HEK293 (cell line): Measurements from ENCODE around the gene USP46.

ENCODE experiments used
- CTCF ChIA-PET: fragments of 350-600 bp; formaldehyde crosslinking; extraction: SDS; loops from one replicate; lab custom pipeline; 2021; ENCODE audit warnings: antibody characterized with exemption; lab: Yijun Ruan, JAX
- POLR2A ChIA-PET: fragments of 300-600 bp; formaldehyde crosslinking; extraction: SDS; loops from one replicate; lab custom pipeline; 2020; ENCODE audit warnings: antibody characterized with exemption, inconsistent platforms; lab: Yijun Ruan, JAX
- H3K27ac ChIP-seq: fragments of 200-500 bp; sonication (Bioruptor generic); 2 replicates; pipeline ENCODE4 v1.5.1; 2014; ENCODE audit warnings: low read depth, low read length, control low read depth, inconsistent platforms; ENCODE audit errors: extremely low read depth
- H3K36me3 ChIP-seq, 2 experiments: fragments of 200-500 bp in 1 of 2; sonication (Bioruptor generic) in 1 of 2; 1 replicate in 1 of 2; 2 replicates in 1 of 2; pipeline ENCODE4 v1.5.1; 2014 to 2017; ENCODE audit warnings: inconsistent platforms in 2 of 2, low read length in 2 of 2; ENCODE audit not compliant: control insufficient read depth in 2 of 2, insufficient read depth in 1 of 2
- H3K4me1 ChIP-seq: fragments of 200-500 bp; sonication (Bioruptor generic); 2 replicates; pipeline ENCODE4 v1.5.1; 2014; ENCODE audit warnings: mild to moderate bottlenecking, low read length, inconsistent platforms; ENCODE audit not compliant: control insufficient read depth, insufficient read depth
- H3K4me3 ChIP-seq: 2 replicates; pipeline ENCODE4 v1.5.1; 2011; ENCODE audit warnings: low read depth, mild to moderate bottlenecking, control low read depth, low read length, moderate library complexity
- H3K9me3 ChIP-seq: fragments of 200-500 bp; sonication (Bioruptor generic); 2 replicates; pipeline ENCODE4 v1.5.1; 2014; ENCODE audit warnings: low read depth, low read length, inconsistent platforms; ENCODE audit not compliant: control insufficient read depth, insufficient read depth
- ELK4 ChIP-seq: IDR thresholded peaks from 2 replicates; pipeline ENCODE4 v1.6.1; 2011; ENCODE audit warnings: mild to moderate bottlenecking, low read depth, low read length, borderline replicate concordance
- GLIS2 ChIP-seq: fragments of 450-650 bp; formaldehyde crosslinking; IDR thresholded peaks from 2 replicates; pipeline ENCODE4 v1.5.1; 2016; ENCODE audit warnings: missing biosample characterization, missing genetic modification characterization
- HIC1 ChIP-seq: fragments of 450-650 bp; formaldehyde crosslinking; IDR thresholded peaks from 2 replicates; pipeline ENCODE4 v1.5.1; 2016; ENCODE audit warnings: missing biosample characterization, missing genetic modification characterization
- INSM2 ChIP-seq: fragments of 450-650 bp; formaldehyde crosslinking; IDR thresholded peaks from 2 replicates; pipeline ENCODE4 v1.5.1; 2016; ENCODE audit warnings: missing biosample characterization, missing genetic modification characterization
- KLF1 ChIP-seq: fragments of 450-650 bp; formaldehyde crosslinking; IDR thresholded peaks from 2 replicates; pipeline ENCODE4 v1.5.1; 2016; ENCODE audit warnings: missing biosample characterization, missing genetic modification characterization
- ZFP41 ChIP-seq: fragments of 450-650 bp; formaldehyde crosslinking; IDR thresholded peaks from 2 replicates; pipeline ENCODE4 v1.5.1; 2016; ENCODE audit warnings: missing biosample characterization, missing genetic modification characterization, borderline replicate concordance
- ZNF146 ChIP-seq: fragments of 450-650 bp; formaldehyde crosslinking; IDR thresholded peaks from 2 replicates; pipeline ENCODE4 v1.5.1; 2016; ENCODE audit warnings: missing biosample characterization, missing genetic modification characterization
- ZNF174 ChIP-seq: fragments of 450-650 bp; formaldehyde crosslinking; IDR thresholded peaks from 2 replicates; pipeline ENCODE4 v1.5.0; 2017; ENCODE audit warnings: missing biosample characterization, mild to moderate bottlenecking, missing genetic modification characterization
- ZNF175 ChIP-seq: fragments of 450-650 bp; formaldehyde crosslinking; IDR thresholded peaks from 2 replicates; pipeline ENCODE4 v1.5.1; 2016; ENCODE audit warnings: missing biosample characterization, missing genetic modification characterization
- ZNF324 ChIP-seq: fragments of 450-650 bp; formaldehyde crosslinking; IDR thresholded peaks from 2 replicates; pipeline ENCODE4 v1.5.1; 2016; ENCODE audit warnings: missing biosample characterization, missing genetic modification characterization
- ZNF514 ChIP-seq: fragments of 450-650 bp; formaldehyde crosslinking; IDR thresholded peaks from 2 replicates; pipeline ENCODE4 v1.5.1; 2016; ENCODE audit warnings: missing biosample characterization, missing genetic modification characterization
- ZNF518A ChIP-seq: fragments of 450-650 bp; formaldehyde crosslinking; conservative IDR thresholded peaks from 2 replicates; pipeline ENCODE4 v1.5.1; 2016; ENCODE audit warnings: low read depth, missing biosample characterization, missing genetic modification characterization
- ZNF585B ChIP-seq: fragments of 450-650 bp; formaldehyde crosslinking; IDR thresholded peaks from 2 replicates; pipeline ENCODE4 v1.5.1; 2016; ENCODE audit warnings: missing biosample characterization, missing genetic modification characterization
- ZNF629 ChIP-seq: fragments of 450-650 bp; formaldehyde crosslinking; IDR thresholded peaks from 2 replicates; pipeline ENCODE4 v1.5.1; 2017; ENCODE audit warnings: missing biosample characterization, missing genetic modification characterization
- ZNF704 ChIP-seq: fragments of 450-650 bp; formaldehyde crosslinking; IDR thresholded peaks from 2 replicates; pipeline ENCODE4 v1.5.1; 2016; ENCODE audit warnings: missing biosample characterization, missing genetic modification characterization
- ZNF707 ChIP-seq: fragments of 450-650 bp; formaldehyde crosslinking; IDR thresholded peaks from 2 replicates; pipeline ENCODE4 v1.5.1; 2016; ENCODE audit warnings: missing biosample characterization, missing genetic modification characterization
- ZNF76 ChIP-seq: fragments of 450-650 bp; formaldehyde crosslinking; IDR thresholded peaks from 2 replicates; pipeline ENCODE4; 2016; ENCODE audit warnings: low read depth, missing biosample characterization, missing genetic modification characterization, borderline replicate concordance
- ZNF792 ChIP-seq: fragments of 450-650 bp; formaldehyde crosslinking; IDR thresholded peaks from 2 replicates; pipeline ENCODE4 v1.5.1; 2016; ENCODE audit warnings: missing biosample characterization, missing genetic modification characterization
- ZNF843 ChIP-seq: fragments of 450-650 bp; formaldehyde crosslinking; IDR thresholded peaks from 2 replicates; pipeline ENCODE4 v1.5.1; 2016; ENCODE audit warnings: missing biosample characterization, missing genetic modification characterization
- ZSCAN23 ChIP-seq: fragments of 450-650 bp; formaldehyde crosslinking; IDR thresholded peaks from 2 replicates; pipeline ENCODE4 v1.5.1; 2016; ENCODE audit warnings: missing biosample characterization, missing genetic modification characterization

Gene USP46

GRCh38 chr4:52646096-52646495 lies 13.0 kb downstream of the USP46 start (continued):
- TF ChIP-seq ELK4 (no peak), ZNF76 (tag by site-specific recombination) (no peak)

GRCh38 chr4:52645300-52645699 lies 13.8 kb downstream of the USP46 start:
- CTCF ChIA-PET = no interaction called here
- H3K27ac ChIP-seq = no peak overlapping the region
- no peak overlapping the region for H3K4me3 ChIP-seq
- POLR2A ChIA-PET = no interaction called here
- H3K36me3 ChIP-seq = no peaks in the 10 kb centered on the region
- peaks cover 11% of the 10 kb centered on the region for H3K4me1 ChIP-seq
- H3K9me3 ChIP-seq = no peaks in the 10 kb centered on the region
- no peak for TF ChIP-seq ZFP41
- no peak for TF ChIP-seq ZNF585B
- no peak for TF ChIP-seq GLIS2 (tag by site-specific recombination)
- no peak for TF ChIP-seq ZNF146 (tag by site-specific recombination)
- TF ChIP-seq ZNF175 (tag by site-specific recombination) = no peak
- no peak for TF ChIP-seq ZNF707
- TF ChIP-seq KLF1 (tag by site-specific recombination) = no peak
- TF ChIP-seq ZSCAN23 (tag by site-specific recombination) = no peak
- no peak for TF ChIP-seq ZNF174 (tag by site-specific recombination)
- TF ChIP-seq ZNF518A (tag by site-specific recombination) = no peak
- no peak for TF ChIP-seq ZNF704 (tag by site-specific recombination)

GRCh38 chr4:52643785-52644244 lies 15.3 kb downstream of the USP46 start:
- Histone ChIP-seq H3K36me3 (no peaks in the 10 kb centered on the region), H3K9me3 (no peaks in the 10 kb centered on the region), H3K4me1 (peaks cover 11% of the 10 kb centered on the region), H3K4me3 (no peak overlapping the region), H3K27ac (no peak overlapping the region)
- ChIA-PET POLR2A (interaction anchor here (1.0 to 1.8 kb wide), 2 partner anchors 14 to 68 kb away, joined by 5 to 8 read pairs; no protein-coding TSS in a partner anchor), CTCF (no interaction called here)
- TF ChIP-seq HIC1 (tag by site-specific recombination) (no peak), ZNF843 (peak; percentile 44; the same call in 1 of the 2 replicates), INSM2 (no peak), ZNF514 (tag by site-specific recombination) (no peak), ZNF792 (tag by site-specific recombination) (no peak), ZNF629 (tag by site-specific recombination) (0 out of 2 replicates have a peak, but pooled peaks have one; percentile 36), ZNF324 (tag by site-specific recombination) (no peak)
